GM13976 (cell line): ENCODE results near the gene RASGRF1.

Source experiments
- DNase-seq: peaks from one replicate; pipeline ENCODE4 v3.0.0; 2012; ENCODE audit warnings: low spot score
- CTCF ChIP-seq: IDR thresholded peaks from 2 replicates; pipeline ENCODE4 v1.5.1; 2012; ENCODE audit warnings: borderline replicate concordance, mild to moderate bottlenecking; ENCODE audit not compliant: insufficient read depth; ENCODE audit errors: extremely low read depth, missing control alignments, control extremely low read depth
- in situ Hi-C: fragments of 300-500 bp; cut with MboI; formaldehyde crosslinking; loops from one replicate; pipeline ENCODE4 v1.12.0; 2022; ENCODE audit warnings: low sequenced_read_pairs, mixed read lengths, inconsistent platforms; ENCODE audit not compliant: unreplicated experiment

The RASGRF1 gene

GRCh38 chr15:79129235-79129634, 38.7 kb upstream of the RASGRF1 start:
- no peak for DNase-seq
- in situ Hi-C loops: no loop called here
- TF ChIP-seq CTCF: no peak

DNA sequence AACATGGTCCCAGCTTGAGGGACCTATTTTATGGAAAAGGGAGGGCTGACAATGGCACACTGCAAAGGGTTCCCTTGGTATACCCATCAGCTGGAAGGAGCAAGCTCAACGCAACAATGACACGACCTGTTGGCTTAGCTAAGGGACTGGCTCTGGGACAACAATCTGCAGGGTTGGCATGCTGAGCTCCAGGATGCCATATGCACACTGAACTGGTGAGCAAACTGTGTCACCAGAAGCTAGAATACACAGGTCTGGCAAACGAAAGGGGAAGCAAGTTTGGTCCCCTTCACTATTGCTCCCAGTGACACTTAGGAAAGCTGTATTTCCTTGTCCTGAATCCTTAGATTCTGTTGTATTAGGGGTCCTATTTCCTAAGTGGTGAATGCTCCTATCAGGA, 38.0 kb upstream of the RASGRF1 start:
- no peak for TF ChIP-seq CTCF
- no peak for DNase-seq
- in situ Hi-C loops: no loop called here

GRCh38 chr15:79124388-79124787, 33.8 kb upstream of the RASGRF1 start:
- TF ChIP-seq CTCF: no peak
- in situ Hi-C loops: no loop called here
- DNase-seq: no peak

DNA sequence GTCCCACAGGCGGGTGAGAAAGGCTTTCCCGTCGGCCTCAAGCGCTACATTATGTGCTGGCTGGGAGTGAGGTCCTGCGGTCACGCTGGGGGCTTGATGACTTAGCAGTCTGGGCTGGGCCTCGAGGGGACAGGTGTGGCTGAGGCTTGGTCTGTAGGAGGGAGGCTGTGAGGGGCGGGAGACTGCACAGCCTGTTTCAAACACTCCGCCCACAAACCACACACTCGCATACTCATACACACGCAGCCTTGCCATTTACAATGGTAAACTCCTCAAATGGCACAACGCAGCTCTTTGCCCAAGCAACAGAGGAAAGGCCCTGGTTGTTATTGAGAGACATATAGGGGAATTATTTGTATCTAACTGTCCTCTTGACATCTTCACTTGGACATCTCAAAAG, 32.4 kb upstream of the RASGRF1 start:
- TF ChIP-seq CTCF: no peak
- in situ Hi-C loops: no loop called here
- no peak for DNase-seq

DNA sequence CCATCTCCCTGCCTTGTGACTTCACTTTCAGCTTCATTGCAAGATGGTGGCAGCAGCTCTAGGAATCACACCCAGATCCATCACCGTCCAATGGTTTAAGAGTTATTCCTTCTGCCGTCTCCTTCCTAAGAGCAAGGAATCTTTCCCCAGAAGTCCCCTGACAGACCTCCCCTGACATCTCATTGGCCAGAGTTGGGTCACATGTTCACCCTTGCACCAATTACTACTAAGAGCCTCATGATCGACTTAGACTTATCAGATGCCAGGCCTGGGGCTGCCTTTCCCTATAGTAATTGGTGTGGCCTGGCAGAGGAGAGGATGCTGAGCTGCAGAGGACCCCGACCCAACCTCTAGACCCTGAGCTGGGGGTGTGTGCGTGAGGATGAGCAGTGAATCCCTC, 31.8 kb upstream of the RASGRF1 start:
- DNase-seq: no peak
- in situ Hi-C loops: no loop called here
- no peak for TF ChIP-seq CTCF

DNA sequence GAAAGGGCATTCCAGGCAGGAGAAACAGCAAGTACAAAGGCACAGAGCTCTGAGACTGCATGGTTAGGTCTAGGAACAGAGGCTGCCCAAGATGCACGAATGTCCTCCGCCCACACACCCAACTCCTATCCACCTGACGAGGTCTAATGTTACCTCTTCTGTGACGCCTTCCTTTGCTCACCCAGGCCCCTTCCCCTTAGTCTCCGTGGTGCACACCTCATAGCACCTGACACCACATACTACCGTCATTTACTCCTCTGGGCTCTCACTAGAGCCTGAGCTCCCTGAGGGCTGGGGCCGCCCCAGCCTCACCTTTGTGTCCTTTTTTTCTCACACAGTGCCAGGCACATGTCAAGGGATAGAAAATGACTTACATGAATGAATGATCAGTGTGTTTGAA, 31.0 kb upstream of the RASGRF1 start:
- in situ Hi-C loops: no loop called here
- DNase-seq: no peak
- TF ChIP-seq CTCF: no peak

GRCh38 chr15:79117442-79118204, 27.0 kb upstream of the RASGRF1 start:
- in situ Hi-C loops: no loop called here
- TF ChIP-seq CTCF: no peak
- DNase-seq: no peak
